Regular cardiac myocyte (primary cell): Measurements from ENCODE around the gene ATXN2L. TPM values are rescaled to one million over a fixed set of nuclear protein-coding genes. Genes with fewer than 3 reads are reported as not detected.

Source experiments
- total RNA-seq: library from RNA; depleted of rRNA; stranded (reverse); fragments of >200 nt; gene quantifications from 2 replicates; pipeline ENCODE4 v1.2.3, GENCODE V29; 2014

Gene ATXN2L
- total RNA-seq = 22.0 and 25.5 TPM in 2 replicates

GRCh38 chr16:28822520-28823290, at the start of gene ATXN2L:
Gene ATXN2L, plus strand, starts transcription at chr16:28822999. Its CDS starts 261 bp downstream, at chr16:28823260.

GRCh38 chr16:28846080-28846932, 23.5 kb downstream of the ATXN2L start, which contains the start of gene TUFM:
Gene TUFM, minus strand, starts transcription at chr16:28846348. Its CDS starts 79 bp downstream, at chr16:28846269.

GRCh38 chr16:28878083-28878926, 55.5 kb downstream of the ATXN2L start, which contains the start of gene ATP2A1:
Gene ATP2A1, plus strand, starts transcription at chr16:28878488. Its CDS starts 184 bp downstream, at chr16:28878672.

Other genes starting within 250 kb of the ATXN2L start
- 0.19 and 0.56 TPM in 2 replicates for gene SULT1A2, start 225.9 kb upstream of the ATXN2L start, total RNA-seq
- 6.1 and 9.6 TPM in 2 replicates for gene SULT1A1, start 213.0 kb upstream of the ATXN2L start, total RNA-seq
- under 0.01 and 0.19 TPM in 2 replicates for gene NPIPB8, start 184.9 kb upstream of the ATXN2L start, total RNA-seq
- 65.1 and 158 TPM in 2 replicates for gene EIF3C, start 111.5 kb upstream of the ATXN2L start, total RNA-seq
- gene NPIPB9, start 71.2 kb upstream of the ATXN2L start, total RNA-seq = 0.96 and 2.5 TPM in 2 replicates
- gene TUFM, start 23.3 kb downstream of the ATXN2L start, total RNA-seq = 80.6 and 144 TPM in 2 replicates
- gene SH2B1, start 40.8 kb downstream of the ATXN2L start, total RNA-seq = 7.6 and 9.2 TPM in 2 replicates
- gene ATP2A1, start 55.5 kb downstream of the ATXN2L start, total RNA-seq = under 0.01 and 0.28 TPM in 2 replicates
- gene RABEP2, start 102.2 kb downstream of the ATXN2L start, total RNA-seq = 25.7 and 34.5 TPM in 2 replicates
- gene CD19, start 109.0 kb downstream of the ATXN2L start, total RNA-seq = not detected in 2 replicates
- 13.8 and 17.3 TPM in 2 replicates for gene NFATC2IP, start 127.9 kb downstream of the ATXN2L start, total RNA-seq
- gene SPNS1, start 151.8 kb downstream of the ATXN2L start, total RNA-seq = 24.8 and 26.5 TPM in 2 replicates
- gene LAT, start 162.1 kb downstream of the ATXN2L start, total RNA-seq = 0.28 and 0.77 TPM in 2 replicates